SU-DHL-6 (cell line): Measurements from ENCODE around the gene GPC1.

ENCODE experiments used
- H2AFZ ChIP-seq: fragments of 200-600 bp; sonication (generic); 2 replicates; pipeline ENCODE4 v1.6.1; 2014; ENCODE audit warnings: low read depth, mild to moderate bottlenecking, moderate library complexity, mixed read lengths, antibody characterized with exemption, low read length; ENCODE audit not compliant: severe bottlenecking
- H3F3A ChIP-seq: fragments of 200-600 bp; shearing (Covaris generic); 2 replicates; pipeline ENCODE4 v1.6.0; 2016; ENCODE audit warnings: antibody characterized with exemption, mild to moderate bottlenecking; ENCODE audit not compliant: insufficient read depth
- H3K27ac ChIP-seq: fragments of 200-600 bp; sonication (generic); 2 replicates; pipeline ENCODE4 v1.5.1; 2016; ENCODE audit warnings: low read depth, mild to moderate bottlenecking, low read length, moderate library complexity, mixed read lengths
- H3K27me3 ChIP-seq: fragments of 200-600 bp; sonication (generic), shearing (Covaris generic); 2 replicates; pipeline ENCODE4 v1.6.0; 2014; ENCODE audit warnings: mild to moderate bottlenecking, low read length
- H3K36me3 ChIP-seq: fragments of 200-600 bp; sonication (generic); 2 replicates; pipeline ENCODE4 v1.6.1; 2014; ENCODE audit warnings: mild to moderate bottlenecking, low read length, mixed read lengths
- H3K4me2 ChIP-seq: fragments of 300-600, 200-600 bp; shearing (Covaris generic), sonication (generic); 2 replicates; pipeline ENCODE4 v1.6.0; 2014; ENCODE audit warnings: low read length, low read depth, mild to moderate bottlenecking; ENCODE audit not compliant: poor library complexity, severe bottlenecking
- H3K4me3 ChIP-seq: fragments of 200-600 bp; sonication (generic); 2 replicates; pipeline ENCODE4 v1.5.1; 2014; ENCODE audit warnings: antibody characterized with exemption, low read length, mild to moderate bottlenecking, mixed read lengths; ENCODE audit not compliant: insufficient read depth, poor library complexity, severe bottlenecking
- H3K79me2 ChIP-seq: fragments of 200-600 bp; sonication (generic); 2 replicates; pipeline ENCODE4 v1.6.1; 2014; ENCODE audit warnings: mild to moderate bottlenecking, low read length, moderate library complexity; ENCODE audit not compliant: insufficient read depth
- H3K9ac ChIP-seq: fragments of 200-600 bp; sonication (generic); 2 replicates; pipeline ENCODE4 v1.7.0; 2014; ENCODE audit warnings: mild to moderate bottlenecking, low read length
- H3K9me2 ChIP-seq: fragments of 200-600 bp; sonication (generic); replicated peaks from 2 replicates; pipeline ENCODE4 v1.6.1; 2014; ENCODE audit warnings: low read length; ENCODE audit not compliant: insufficient read depth
- H3K9me3 ChIP-seq: fragments of 200-600 bp; sonication (generic); 2 replicates; pipeline ENCODE4 v1.6.1; 2014; ENCODE audit warnings: low read length, mixed read lengths; ENCODE audit not compliant: insufficient read depth
- H4K20me1 ChIP-seq: fragments of 200-600 bp; sonication (generic); 2 replicates; pipeline ENCODE4 v1.6.1; 2014; ENCODE audit warnings: low read depth, mild to moderate bottlenecking, antibody characterized with exemption, low read length, moderate library complexity, mixed read lengths
- CTCF ChIP-seq: fragments of 200-600 bp; sonication (generic); IDR thresholded peaks from one replicate; pipeline ENCODE4 v1.5.1; 2017; ENCODE audit warnings: antibody characterized with exemption, mild to moderate bottlenecking, low read length, moderate library complexity; ENCODE audit not compliant: insufficient read depth, poor library complexity, severe bottlenecking
- EZH2phosphoT487 ChIP-seq: fragments of 200-600 bp; sonication (generic), shearing (Covaris generic); conservative IDR thresholded peaks from 2 replicates; pipeline ENCODE4 v1.6.1; 2018; ENCODE audit warnings: mild to moderate bottlenecking, antibody characterized with exemption, low read length, moderate library complexity, mixed read lengths

Gene GPC1

DNA sequence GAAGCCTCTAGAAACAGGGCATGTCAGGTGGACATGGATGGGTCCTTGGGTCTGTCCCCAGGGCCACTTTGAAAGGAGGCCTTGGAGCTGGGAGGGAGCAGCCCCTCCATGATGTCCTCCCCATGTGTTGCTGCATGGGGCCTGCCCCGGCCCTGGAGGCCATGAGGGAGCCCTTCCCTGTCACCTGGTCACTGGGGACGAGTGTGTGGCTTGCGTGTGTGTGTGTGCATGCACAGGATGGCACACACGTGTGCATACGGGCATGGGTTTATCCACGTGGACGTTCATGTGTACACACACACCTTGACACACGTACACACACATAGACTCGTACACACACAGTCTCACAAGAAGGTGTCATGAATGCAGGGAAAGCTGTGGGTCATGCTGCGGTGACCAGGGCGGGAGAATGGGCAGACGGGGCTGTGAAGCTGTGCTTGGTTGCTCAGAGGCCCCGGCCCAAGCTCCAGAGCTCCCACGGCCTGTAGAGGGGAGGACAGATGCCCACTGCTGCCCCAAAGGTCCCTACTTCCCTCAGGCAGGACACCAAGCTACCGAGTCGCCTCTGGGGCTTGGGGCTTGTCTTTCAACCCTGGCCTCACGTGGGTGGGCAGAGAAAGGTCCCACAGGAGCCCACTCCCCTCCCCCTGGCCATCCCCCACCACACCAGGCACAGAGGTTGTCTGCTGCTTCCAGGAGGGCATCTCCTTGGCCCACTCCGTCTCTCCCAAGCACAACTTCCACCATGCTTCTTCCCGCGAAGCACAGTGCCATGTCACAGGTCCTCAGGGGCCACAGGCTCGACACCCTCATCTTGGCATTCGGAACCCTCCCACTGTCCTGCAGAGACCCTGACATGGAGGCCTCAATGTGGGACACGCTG, 42.3 kb upstream of the GPC1 start:
- H3K9ac ChIP-seq, result no peak overlapping the region
- H3K4me2 ChIP-seq, result no peak overlapping the region
- TF ChIP-seq EZH2phosphoT487, result no peak
- no peak for TF ChIP-seq CTCF

DNA sequence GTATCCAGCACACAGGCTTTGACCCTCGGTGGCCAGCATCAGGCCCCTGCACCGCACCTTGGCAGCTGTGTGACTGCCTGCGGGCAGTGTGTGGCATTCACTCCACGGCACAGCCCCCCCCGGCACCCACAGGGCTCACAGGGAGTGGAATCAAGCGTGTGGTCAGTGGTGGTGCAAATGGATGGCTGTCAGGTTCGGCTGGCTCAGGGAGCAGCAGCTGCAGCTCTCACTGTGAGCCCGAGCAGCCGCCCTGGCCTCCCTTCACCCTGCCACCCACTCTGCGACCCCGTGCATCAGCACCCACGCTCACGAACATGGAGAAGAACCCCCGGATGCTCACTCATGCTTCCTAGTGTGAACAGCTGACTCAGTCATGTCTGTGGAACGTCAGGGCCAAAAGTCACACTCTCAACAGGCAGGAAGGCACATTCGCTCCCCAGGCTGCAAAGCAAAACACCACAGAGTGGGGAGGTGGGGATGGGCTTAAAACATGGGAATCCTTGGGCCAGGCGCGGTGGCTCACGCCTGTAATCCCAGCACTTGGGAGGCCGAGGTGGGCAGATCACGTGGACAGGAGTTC, 41.5 kb upstream of the GPC1 start:
- no peaks in the 10 kb centered on the region for H3K9me3 ChIP-seq
- H3K36me3 ChIP-seq, result no peaks in the 10 kb centered on the region
- H3K9me2 ChIP-seq, result no peaks in the 10 kb centered on the region
- H3F3A ChIP-seq, result no peaks in the 10 kb centered on the region
- H3K4me2 ChIP-seq, result no peak overlapping the region
- H3K4me3 ChIP-seq, result no peak overlapping the region
- H2AFZ ChIP-seq, result no peak overlapping the region
- no peaks in the 10 kb centered on the region for H4K20me1 ChIP-seq
- no peaks in the 10 kb centered on the region for H3K79me2 ChIP-seq
- H3K27me3 ChIP-seq, result no peaks in the 10 kb centered on the region
- TF ChIP-seq EZH2phosphoT487, result no peak
- no peak for TF ChIP-seq CTCF
- H3K9ac ChIP-seq, result no peak overlapping the region
- H3K27ac ChIP-seq, result no peak overlapping the region

More for the DNA sequence above, 42.3 kb upstream of the GPC1 start:
- no peaks in the 10 kb centered on the region for H3K36me3 ChIP-seq
- H2AFZ ChIP-seq, result no peak overlapping the region
- no peaks in the 10 kb centered on the region for H3F3A ChIP-seq
- no peak overlapping the region for H3K27ac ChIP-seq
- H3K79me2 ChIP-seq, result no peaks in the 10 kb centered on the region
- H3K9me3 ChIP-seq, result no peaks in the 10 kb centered on the region
- H3K27me3 ChIP-seq, result no peaks in the 10 kb centered on the region
- no peaks in the 10 kb centered on the region for H4K20me1 ChIP-seq
- no peak overlapping the region for H3K4me3 ChIP-seq
- H3K9me2 ChIP-seq, result no peaks in the 10 kb centered on the region

DNA sequence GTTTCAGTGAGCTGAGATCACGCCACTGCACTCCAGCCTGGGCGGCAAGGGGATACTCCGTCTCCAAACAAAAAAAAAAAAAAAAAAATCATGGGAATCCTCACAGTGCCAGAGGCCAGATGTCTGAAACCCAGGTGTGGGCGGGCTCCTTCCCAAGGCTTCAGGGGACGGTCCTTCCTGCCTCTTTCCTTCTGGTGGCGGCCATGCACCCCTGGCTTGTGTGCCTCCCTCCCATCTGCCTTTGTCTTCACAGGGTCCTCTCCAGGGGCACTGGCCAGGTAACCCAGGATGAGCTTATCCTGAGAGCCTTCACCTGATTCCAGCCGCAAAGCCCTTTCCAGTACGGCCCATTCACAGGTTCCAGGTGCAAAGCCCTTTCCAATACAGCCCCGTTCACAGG, 40.9 kb upstream of the GPC1 start:
- no peaks in the 10 kb centered on the region for H3K9me2 ChIP-seq
- H3K79me2 ChIP-seq, result no peaks in the 10 kb centered on the region
- H3K4me2 ChIP-seq, result no peak overlapping the region
- no peak overlapping the region for H2AFZ ChIP-seq
- no peaks in the 10 kb centered on the region for H3K27me3 ChIP-seq
- no peaks in the 10 kb centered on the region for H3K36me3 ChIP-seq
- TF ChIP-seq EZH2phosphoT487 (no peak), CTCF (no peak)
- no peaks in the 10 kb centered on the region for H3F3A ChIP-seq
- H4K20me1 ChIP-seq, result no peaks in the 10 kb centered on the region
- H3K9ac ChIP-seq, result no peak overlapping the region
- H3K4me3 ChIP-seq, result no peak overlapping the region
- no peak overlapping the region for H3K27ac ChIP-seq
- no peaks in the 10 kb centered on the region for H3K9me3 ChIP-seq
